ENCODE data around the gene KLHL33. TPM values are rescaled to one million over a fixed set of nuclear protein-coding genes. Genes with fewer than 3 reads are reported as not detected.

The KLHL33 gene
- total and polyA plus RNA-seq, 10 of the 15 experiments (the other 5 are each of a cell fraction or from before 2014, with no cell fraction given), result 0.01 to 0.16 (median 0.04) TPM; not detected in 5

GRCh38 chr14:20469242-20469889 lies 33.4 kb upstream of the KLHL33 start, which contains the start of gene PNP (continued):
- TF ChIP-seq HDAC6 (IDR thresholded peaks at IDR 0.05; ENCODE audit: unreplicated experiment), result peak; percentile 55
- no peak for TF ChIP-seq USF2 (IDR thresholded peaks at IDR 0.05; ENCODE audit: borderline replicate concordance, low read depth, low read length)
- TF ChIP-seq SP1 (IDR thresholded peaks at IDR 0.05; ENCODE audit: low read depth, low read length), result peak; percentile 63
- TF ChIP-seq RFX5 (IDR thresholded peaks at IDR 0.05; ENCODE audit: low read depth, low read length), result 0 out of 2 replicates have a peak, but pooled peaks have one; percentile 26
- peak; percentile 59 for TF ChIP-seq MXI1 (IDR thresholded peaks at IDR 0.05; ENCODE audit: low read depth, low read length)
- TF ChIP-seq YY1 (IDR thresholded peaks at IDR 0.05; ENCODE audit: low read depth, low read length), result peak; percentile 9; the same call in 1 of the 2 replicates
- peak; percentile 55 for TF ChIP-seq KLF5 (IDR thresholded peaks at IDR 0.05; ENCODE audit: partially characterized antibody)
- TF ChIP-seq NFYB (IDR thresholded peaks at IDR 0.05; ENCODE audit: insufficient read depth, low read depth, low read length), result peak; percentile 69
- TF ChIP-seq RB1 (IDR thresholded peaks at IDR 0.05; ENCODE audit: borderline replicate concordance), result peak; percentile 79
- 0 out of 2 replicates have a peak, but pooled peaks have one; percentile 7 for TF ChIP-seq CREM (IDR thresholded peaks at IDR 0.05; ENCODE audit: low read depth)
- 0 out of 2 replicates have a peak, but pooled peaks have one; percentile 8 for TF ChIP-seq RUNX3 (IDR thresholded peaks at IDR 0.05; ENCODE audit: low read length)
- TF ChIP-seq ETV6 (conservative IDR thresholded peaks at IDR 0.05 in 1 of 2, IDR thresholded peaks at IDR 0.05 in 1 of 2; ENCODE audit: borderline replicate concordance in 1 of 2, low read depth in 1 of 2), result no peak
- peak; percentile 53 for TF ChIP-seq SMAD1 (IDR thresholded peaks at IDR 0.05; ENCODE audit: low read depth, partially characterized antibody)

Data from GM12878 (cell line).